ENCODE measurements around the gene MLH3.

DNA sequence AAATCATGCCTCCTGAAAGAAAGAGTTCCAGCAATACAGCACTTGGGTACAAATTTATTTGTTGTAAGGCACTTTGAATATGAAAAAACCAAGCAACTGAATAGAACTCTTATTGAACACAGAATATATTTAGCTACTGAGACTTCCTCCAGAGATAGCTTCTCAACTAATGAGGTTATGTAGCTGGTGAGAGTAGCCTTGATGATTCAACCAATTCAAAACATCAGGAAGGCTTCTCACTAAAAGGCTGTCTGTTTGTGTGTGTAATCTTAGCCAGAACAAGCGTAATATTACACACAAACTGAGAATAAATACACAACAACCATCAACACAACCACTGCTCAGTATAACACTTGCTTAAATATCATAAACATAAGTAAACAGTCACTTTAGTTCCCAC lies 28.2 kb downstream of the MLH3 start:
- TF ChIP-seq POLR2A (IDR thresholded peaks at IDR 0.05; ENCODE audit: extremely low read depth, insufficient read length): no peak
- TF ChIP-seq, protein P1, sequence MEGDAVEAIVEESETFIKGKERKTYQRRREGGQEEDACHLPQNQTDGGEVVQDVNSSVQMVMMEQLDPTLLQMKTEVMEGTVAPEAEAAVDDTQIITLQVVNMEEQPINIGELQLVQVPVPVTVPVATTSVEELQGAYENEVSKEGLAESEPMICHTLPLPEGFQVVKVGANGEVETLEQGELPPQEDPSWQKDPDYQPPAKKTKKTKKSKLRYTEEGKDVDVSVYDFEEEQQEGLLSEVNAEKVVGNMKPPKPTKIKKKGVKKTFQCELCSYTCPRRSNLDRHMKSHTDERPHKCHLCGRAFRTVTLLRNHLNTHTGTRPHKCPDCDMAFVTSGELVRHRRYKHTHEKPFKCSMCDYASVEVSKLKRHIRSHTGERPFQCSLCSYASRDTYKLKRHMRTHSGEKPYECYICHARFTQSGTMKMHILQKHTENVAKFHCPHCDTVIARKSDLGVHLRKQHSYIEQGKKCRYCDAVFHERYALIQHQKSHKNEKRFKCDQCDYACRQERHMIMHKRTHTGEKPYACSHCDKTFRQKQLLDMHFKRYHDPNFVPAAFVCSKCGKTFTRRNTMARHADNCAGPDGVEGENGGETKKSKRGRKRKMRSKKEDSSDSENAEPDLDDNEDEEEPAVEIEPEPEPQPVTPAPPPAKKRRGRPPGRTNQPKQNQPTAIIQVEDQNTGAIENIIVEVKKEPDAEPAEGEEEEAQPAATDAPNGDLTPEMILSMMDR (IDR thresholded peaks at IDR 0.05; ENCODE audit: low read depth, low read length): no peak

Measured in NB4 (cell line).